ENCODE results near the gene PTPRQ.

The PTPRQ gene

DNA sequence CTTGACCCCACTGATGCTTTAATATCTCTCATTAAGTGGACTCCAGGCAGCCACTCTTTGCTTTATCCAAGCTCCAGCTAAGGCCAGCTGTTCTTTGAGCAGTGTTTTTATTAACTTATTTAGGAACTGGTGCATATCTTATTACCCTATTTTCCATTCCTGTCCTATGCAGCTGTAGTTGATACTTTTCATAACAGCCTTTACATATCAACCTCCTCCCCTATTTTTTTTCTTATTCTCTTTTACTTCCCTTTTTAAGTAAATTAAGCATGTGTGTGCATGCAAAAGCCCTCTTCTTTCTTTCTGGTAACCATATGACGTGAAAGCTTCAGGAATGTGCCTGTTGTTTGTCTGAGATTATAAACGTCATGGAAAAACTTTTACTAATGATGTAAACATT is 121.2 kb downstream of the PTPRQ start:
- DNase-seq (ENCODE audit: low read depth in 2 of 2) = no peak

DNA sequence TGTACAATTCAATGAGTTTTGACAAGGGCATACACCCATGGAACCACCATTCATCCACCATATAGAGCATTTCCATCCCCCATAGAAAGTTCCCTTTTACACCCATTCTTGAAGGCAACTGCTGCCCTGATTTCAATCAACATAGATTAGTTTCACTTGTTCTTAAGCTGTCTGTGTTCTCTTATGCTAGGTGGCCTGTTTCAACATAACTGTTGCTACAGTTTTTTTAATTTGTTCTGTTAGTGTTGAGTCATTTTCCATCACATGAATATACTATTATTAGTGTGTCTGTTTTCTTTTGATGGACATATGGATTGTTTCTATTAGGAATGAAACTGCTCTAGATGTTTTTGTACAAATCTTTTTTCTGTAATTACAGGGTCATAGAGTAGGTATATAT is 123.4 kb downstream of the PTPRQ start:
- DNase-seq (ENCODE audit: low read depth in 2 of 2) = no peak

DNA sequence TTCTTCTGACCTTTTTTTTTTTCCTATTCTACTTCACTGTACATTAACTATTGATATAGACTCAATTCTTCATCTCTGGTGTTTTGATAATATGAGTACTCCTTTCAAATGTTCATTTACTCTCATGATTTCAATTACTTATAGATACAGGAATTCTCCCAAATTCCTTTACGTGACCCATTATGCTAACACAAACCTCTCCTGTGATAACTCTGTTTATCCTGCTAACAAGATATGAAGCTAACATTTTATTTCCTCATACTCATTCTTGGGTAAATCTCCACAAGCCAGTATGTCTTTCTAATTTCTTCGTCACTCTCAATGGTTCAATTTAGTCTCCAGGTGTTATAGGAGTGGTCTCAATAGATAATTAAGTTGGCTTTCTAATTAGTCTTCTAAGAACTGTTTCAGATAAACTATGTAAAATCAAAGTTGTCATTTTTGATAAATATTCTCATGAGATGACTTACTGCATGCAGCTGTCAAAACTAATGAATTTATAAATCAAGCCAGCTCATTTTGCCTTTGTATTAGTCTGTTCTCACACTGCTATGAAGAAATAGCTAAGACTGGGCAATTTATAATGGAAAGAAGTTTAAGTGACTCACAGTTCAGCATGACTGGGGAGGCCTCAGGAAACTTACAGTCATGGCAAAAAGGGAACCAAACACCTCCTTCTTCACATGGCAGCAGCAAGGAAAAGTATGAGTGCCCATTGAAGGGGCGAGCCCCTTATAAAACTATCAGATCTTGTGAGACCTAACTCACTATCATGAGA is 132.8 kb downstream of the PTPRQ start:
- no peak for DNase-seq (ENCODE audit: low read depth in 2 of 2)

DNA sequence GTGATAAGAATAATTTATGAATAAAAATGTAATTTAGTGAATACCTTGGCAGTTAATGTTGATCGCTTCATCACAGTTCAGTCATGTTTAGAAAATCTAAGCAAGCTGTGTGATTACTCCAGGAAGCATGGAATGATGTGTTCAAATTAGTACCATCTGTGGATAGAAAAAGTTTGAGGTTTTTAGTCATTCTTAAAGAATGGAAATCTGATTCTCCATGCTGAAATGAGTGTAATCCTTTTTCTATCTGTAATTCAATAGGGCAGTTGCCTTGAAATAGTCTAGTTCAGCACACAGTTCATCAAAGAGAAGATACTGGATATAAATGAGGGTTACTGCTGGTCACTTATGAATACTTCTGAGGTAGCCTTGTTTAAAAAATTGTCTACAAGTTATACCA is 136.2 kb downstream of the PTPRQ start:
- no peak for DNase-seq (ENCODE audit: low read depth in 2 of 2)

DNA sequence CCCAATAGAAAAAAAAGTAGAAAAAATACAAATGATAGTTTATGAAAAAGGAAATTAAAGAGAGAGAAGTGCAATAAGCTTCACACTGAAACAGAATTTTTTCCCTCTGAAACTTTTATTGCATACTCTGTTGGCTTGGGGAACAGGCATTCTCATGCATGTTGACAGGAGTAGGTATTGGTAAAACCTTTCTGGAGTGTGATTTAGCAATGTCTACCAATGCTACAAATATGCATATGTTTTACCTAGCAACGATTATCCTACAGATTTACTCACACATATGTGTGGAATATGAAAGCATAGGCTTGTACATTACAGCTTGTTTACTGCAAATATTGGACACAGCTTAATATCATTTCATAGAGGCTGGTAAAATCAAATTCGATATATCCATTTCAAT is 137.7 kb downstream of the PTPRQ start:
- no peak for DNase-seq (ENCODE audit: low read depth in 2 of 2)

DNA sequence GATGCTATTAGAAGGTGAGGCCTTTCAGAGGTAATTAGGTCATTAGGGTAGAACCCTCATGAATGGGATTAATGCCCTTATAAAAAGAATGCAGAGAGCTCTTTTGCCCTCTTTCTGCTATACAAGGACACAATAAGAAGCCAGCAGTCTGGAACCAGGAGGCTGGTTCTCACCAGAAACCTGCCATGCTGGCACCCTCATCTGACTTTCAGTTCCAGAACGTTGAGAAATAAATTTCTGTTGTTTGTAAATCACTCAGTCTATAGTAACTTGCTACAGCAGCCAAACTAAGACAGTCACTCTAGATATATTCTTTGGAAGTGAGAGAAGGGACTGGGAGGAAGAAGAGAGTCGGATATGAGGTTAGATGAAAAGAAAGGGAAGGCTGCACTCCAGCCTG is 138.4 kb downstream of the PTPRQ start:
- DNase-seq (ENCODE audit: low read depth in 2 of 2) = no peak

DNA sequence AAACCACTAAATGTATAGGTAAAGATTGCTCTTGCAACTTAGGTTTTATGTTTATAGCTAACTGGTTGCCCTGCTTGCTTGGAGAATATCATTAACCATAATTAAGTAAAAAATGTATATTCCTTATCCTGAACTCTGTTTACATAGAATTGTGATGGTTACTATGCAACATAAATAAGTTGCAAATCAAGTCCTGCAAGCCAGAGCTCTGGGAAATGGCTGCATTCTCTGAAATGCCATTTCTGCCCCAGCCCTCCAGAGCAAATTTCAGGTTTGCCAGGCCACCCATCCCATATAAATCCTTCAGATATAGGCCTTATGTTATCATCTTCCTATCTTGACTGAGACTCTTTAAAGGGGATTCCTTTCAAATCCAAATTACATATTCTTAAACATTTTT is 145.0 kb downstream of the PTPRQ start:
- DNase-seq (ENCODE audit: low read depth in 2 of 2) = no peak

DNA sequence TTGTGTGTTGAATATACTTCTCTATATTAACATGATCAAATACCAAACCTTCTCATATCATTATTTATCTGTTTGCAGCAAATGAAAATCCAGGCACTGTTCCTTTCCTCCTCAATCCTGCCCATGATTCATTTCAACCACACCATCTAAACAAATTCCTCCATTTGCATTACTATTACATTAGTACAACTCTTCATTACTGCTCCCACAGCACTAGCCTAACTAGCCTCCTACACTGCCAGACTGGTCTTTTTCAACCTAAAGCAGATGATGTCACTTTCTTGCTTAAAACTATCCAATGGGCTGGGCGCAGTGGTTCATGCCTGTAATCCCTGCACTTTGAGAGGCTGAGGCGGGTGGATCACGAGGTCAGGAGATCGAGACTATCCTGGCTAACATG is 146.1 kb downstream of the PTPRQ start:
- DNase-seq (ENCODE audit: low read depth in 2 of 2) = no peak

DNA sequence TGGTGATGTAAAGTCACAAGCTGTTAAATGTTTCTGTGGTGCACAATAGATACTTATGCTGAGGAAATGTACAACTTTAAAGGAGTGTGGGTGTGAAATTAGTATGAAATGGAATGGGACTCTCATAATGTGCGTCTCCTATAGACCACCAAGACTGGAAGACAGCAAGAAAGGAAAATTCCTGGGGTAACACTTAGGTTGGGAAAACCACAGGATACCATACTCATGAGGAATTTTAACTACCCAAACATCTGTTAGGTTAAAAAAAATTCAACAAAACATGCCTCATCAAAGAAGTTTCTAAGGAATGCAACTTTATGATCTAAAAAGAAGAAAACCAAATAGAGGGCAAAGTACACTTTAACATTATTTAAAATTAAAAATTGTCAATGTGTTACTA is 149.7 kb downstream of the PTPRQ start:
- DNase-seq (ENCODE audit: low read depth in 2 of 2) = no peak

DNA sequence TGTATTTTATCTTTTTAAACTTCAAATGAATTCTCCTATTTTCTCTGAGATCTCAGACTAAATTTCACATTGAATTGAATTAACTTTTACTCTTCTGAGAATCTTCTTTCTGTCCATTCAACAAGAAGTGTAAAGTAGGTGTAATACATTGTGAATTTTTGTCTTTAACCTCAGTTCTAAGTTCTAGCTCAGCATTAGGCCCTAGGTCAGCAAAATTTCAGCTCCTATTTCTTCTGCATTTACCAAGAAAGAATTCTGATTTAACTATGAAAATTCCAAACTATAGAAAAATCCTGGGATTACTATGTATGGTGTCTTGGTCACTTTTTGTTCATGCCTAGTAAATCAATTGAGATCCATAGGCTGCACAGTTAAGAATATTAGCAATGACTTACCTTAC is 152.5 kb downstream of the PTPRQ start:
- no peak for DNase-seq (ENCODE audit: low read depth in 2 of 2)

DNA sequence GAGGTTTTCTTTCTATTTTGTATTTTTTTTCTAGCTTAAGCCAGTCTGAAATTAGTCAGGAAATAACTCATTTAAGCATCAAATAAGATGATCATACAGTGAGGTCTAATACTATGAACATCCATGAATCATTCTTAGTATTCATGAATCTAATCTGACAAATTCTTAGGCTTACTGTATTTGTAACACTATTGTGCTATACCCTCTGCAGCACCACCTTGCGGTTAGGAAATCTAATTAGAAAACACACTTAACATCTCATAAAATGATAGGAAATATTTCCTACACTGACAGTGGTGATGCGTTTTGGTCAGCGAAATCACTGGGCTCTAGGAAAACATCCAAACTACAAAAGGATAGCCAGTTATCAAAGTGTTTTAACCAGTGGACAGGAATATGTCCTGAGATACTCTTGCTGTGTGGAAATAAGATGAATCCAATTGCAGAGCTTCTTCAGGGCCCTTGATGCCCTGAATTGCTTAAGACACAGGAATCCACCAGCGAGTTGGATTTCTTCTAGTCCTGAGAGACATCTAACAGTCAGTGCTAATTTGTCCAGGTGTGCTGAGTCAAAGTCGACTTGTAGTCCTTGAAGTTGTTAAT is 154.1 kb downstream of the PTPRQ start:
- no peak for DNase-seq (ENCODE audit: low read depth in 2 of 2)

DNA sequence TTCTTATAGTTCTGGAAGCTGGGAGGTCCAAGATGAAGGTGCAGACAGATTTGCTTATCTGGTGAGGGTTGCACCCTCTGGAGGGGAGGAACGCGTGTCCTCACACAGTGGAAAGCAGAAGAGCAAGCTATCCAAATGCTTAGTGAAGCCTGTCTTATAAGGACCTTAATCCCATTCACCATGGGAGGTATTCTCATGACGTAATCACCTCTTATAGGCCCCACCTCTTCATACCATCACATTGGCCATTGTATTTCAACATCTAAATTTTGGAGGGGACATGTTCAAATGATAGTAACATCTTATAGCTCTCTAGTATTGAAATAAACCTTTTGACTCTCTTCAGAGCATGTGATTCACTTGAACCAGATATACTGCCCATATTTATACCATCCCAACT is 158.4 kb downstream of the PTPRQ start:
- DNase-seq (ENCODE audit: low read depth in 2 of 2) = no peak

DNA sequence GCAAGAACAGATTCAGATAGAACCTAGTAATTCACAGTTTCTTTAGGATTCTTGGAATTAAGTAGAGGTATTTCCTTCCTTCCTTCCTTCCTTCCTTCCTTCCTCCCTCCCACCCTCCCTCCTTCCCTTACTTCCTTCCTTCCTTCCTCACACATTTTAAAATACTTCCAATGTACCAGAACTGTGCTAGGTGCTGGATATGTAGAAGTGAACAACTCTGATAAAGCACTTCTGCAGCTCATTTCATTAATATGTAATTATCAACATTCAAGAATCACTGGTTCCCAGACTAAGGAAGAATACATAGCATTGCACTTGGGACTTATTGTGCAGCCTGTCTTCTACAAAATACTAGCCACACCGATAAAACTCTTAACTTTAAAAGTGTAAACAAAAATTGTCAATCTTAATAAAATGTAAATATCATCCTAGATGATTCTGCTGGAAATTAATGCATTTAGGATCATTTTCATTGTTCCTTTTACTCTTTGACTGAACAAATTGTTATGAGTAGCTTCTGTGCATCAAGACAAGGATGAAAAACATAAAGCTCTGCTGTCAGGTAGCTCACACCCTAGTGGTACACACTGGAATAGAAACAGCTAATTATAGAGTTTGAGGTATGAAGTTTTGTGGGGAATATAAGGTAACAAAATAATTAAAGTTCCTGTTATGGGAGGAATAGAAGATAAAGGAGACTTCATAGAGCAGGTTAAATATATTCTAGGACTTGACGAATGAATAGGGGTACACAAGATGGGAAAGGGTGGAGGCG is 163.5 kb downstream of the PTPRQ start:
- DNase-seq (ENCODE audit: low read depth in 2 of 2) = no peak

DNA sequence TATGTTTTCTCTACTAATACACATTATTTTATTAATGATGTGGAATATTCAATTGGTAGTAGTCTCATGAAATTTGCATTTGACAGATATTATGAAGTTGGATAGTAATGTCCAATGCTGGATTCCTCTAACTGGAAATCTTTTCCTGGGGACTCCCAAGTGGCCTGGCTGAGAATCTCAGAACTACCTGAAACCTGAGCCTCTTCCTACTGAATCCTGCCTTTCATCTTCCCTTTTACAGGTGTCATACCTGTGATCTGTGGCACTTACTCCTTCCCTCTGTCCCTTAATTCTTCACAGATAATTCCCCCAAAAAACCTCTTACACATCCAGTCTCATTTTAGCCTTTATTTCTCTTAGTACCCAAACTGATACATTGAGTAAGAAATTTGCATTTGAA is 173.7 kb downstream of the PTPRQ start:
- no peak for DNase-seq (ENCODE audit: low read depth in 2 of 2)

DNA sequence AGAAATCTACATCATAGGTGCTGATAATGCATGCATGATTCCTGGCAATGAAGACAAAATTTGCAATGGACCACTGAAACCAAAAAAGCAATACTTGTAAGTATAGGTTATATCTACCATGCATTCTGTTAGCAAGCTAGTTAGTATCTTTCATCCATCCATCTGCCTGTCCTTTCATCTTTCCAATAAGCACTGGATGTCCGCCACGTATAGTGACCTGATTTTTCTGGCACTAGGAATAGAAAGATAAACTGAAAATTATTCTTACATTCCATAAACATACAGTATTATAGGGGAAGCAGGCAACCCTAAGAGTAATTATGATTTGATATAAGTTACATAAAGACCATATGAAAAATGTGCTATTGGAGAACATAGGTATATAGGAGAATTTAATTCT is 176.2 kb downstream of the PTPRQ start:
- DNase-seq (ENCODE audit: low read depth in 2 of 2) = no peak

DNA sequence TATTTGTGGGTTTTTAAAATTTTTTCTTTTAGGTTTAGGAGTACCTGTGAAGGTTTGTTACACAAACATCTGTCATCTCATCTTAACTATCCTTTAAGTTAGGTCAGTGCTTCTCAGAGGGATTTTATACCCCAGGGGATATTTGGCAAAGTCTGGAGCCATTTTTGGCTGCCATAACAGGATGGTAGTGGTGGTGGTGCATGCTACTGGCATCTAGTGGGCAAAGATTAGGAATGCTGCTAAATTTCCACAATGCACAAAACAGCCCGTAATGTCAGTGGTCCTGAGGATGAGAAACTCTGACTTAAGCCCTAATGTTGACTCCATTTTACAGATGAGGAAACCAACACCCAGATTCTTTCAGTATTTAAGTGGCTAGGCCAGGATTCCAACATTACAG is 178.2 kb downstream of the PTPRQ start:
- DNase-seq (ENCODE audit: low read depth in 2 of 2) = no peak

DNA sequence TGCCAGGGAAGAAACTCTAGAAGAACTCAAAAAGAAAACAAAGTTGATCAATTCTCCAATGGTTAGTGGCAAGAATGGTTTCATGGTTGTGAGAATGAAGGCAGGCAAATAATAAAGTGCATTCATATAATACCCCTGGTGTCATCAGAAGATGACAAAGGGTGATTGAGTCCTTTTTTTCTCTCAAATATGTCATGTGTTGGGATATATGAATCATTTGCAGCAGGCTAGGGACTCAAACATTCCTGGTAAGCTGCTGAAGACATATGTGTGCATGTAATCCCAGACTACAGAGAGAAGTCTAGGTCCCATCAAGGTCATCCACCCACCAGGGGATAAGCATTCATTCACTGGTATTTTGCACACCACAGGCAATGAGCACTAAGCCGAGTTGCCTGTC is 181.0 kb downstream of the PTPRQ start:
- no peak for DNase-seq (ENCODE audit: low read depth in 2 of 2)

DNA sequence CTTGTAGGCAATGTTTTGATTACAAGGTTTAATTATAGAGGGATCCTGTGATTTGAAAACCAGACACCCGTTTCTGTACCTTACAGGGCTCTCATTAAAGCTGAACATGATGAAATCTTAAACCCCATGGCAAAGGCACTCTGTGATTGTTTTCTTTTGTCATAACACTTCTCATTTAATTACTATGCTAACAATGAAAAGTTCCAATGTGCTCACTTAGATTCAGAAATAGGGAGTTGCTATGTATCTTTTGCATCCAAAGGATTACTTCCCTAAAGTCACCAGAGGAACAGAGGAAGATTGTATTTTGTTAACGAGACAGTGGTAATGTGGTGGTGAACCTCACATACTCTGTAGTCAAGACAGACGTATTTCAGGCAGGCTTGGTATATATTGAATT is 181.9 kb downstream of the PTPRQ start:
- DNase-seq (ENCODE audit: low read depth in 2 of 2) = no peak

DNA sequence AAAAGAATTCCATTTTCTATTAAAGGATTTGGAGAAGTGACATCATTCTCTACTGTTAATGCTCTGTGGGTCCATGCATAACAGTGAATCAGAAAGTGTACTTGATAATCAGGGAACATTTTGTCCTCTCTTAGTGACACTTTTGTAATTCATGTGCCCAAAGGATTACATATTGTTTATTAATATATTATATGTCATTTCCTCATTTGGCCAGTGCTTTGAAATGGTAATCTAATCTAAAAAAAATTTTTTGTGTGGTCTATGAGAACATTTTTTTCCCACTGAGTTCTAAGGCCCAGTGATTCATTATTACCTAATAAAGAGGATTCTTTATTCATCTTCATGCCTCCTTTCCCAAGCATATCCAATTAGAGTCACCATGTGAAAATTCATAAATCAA is 183.7 kb downstream of the PTPRQ start:
- DNase-seq (ENCODE audit: low read depth in 2 of 2) = no peak

DNA sequence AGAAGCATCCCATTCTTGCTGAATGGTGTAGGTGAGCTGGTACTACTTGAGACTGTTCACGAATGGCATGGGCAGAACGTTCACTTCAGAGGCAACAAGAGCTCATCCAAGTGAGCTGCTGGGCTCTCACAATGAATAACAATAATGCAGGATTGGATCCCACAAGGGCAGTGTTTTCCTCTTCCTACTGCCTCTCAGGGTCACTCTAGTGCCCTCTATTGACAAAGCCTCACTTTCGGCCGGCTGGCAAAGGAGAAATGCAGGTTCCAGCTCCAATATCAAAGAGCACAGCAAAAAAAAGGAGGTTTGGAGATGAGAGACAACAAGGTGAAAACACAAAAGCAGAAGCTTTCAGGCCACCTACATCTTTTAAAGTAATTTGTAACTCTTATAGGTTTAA is 188.8 kb downstream of the PTPRQ start:
- no peak for DNase-seq (ENCODE audit: low read depth in 2 of 2)

DNA sequence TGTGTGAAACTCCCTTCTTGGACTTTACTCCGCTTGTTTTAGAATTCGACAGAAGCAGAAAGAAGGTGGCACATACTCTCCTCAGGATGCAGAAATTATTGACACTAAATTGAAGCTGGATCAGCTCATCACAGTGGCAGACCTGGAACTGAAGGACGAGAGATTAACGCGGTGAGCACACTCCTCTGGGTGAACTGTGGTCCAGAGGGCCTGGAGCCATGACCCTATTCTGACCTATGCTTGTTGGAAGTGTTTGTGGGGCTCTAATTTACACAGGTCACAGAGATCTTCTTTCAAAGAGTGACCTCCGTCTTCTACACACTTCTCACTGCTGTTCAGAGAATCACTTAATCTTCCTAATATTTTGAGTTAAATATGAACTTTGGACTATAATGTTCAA is 190.9 kb downstream of the PTPRQ start:
- no peak for DNase-seq (ENCODE audit: low read depth in 2 of 2)

DNA sequence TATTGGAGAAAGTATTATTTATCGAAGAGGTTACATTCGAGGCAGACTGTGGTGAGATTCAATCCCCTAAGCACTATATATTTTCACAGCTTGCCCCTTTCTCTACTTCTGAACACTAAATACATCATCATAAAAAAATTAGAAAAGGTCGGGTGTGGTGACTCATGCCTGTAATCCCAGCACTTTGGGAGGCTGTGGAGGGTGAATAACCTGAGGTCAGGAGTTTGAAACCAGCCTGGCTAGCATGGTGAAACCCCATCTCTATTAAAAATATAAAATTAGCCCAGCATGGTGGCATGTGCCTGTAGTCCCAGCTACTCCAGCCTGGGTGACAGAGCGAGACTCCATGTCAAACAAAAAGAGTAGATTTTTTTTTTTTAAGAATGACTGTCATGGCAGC is 192.8 kb downstream of the PTPRQ start:
- no peak for DNase-seq (ENCODE audit: low read depth in 2 of 2)

DNA sequence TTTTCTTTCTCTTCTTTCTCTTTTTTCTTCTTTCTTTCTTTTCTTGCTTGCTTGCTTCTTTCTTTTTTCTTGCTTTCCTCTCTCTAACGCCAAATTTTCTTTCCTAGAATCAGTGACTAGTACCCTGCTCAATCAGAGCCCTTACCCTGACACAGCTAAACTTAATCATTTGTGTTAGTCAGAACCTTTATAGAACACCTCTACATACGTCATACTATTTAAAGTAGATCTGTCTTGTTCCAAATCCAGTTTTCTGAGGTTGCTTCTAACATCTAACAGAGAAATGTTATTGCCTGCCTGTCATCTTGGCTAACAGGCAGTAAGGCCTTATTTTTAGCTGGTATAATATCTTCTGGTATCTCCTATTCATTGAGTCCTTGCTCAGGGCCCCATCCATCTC is 197.9 kb downstream of the PTPRQ start:
- DNase-seq (ENCODE audit: low read depth in 2 of 2) = no peak

Data from stimulated activated CD4-positive, alpha-beta T cell treated with anti-CD3 and anti-CD28 coated beads, Interleukin-1b, Interleukin-23, amount 100 ng/mL, for 4 hours (primary cell).